HepG2 (cell line): ENCODE data around the gene C20orf141. TPM values are rescaled to one million over a fixed set of nuclear protein-coding genes. Genes with fewer than 3 reads are reported as not detected.

Source experiments
- ATF7 ChIP-seq, 2 experiments: fragments of 450-650 bp in 1 of 2; sonication (generic) in 1 of 2; formaldehyde crosslinking in 1 of 2; IDR thresholded peaks; 2 replicates each; pipeline versions ENCODE4 v1.4.0 to v1.6.1; 2016 to 2020; ENCODE audit warnings: antibody characterized with exemption in 1 of 2, mild to moderate bottlenecking in 1 of 2, missing genetic modification reagents in 1 of 2
- BCLAF1 ChIP-seq: fragments of 450-650 bp; IDR thresholded peaks from 2 replicates; pipeline ENCODE4 v1.6.1; 2017; ENCODE audit warnings: mild to moderate bottlenecking
- BORCS8-MEF2B ChIP-seq: sonication (generic); formaldehyde crosslinking; IDR thresholded peaks from 2 replicates; pipeline ENCODE4 v1.8.0; 2022; ENCODE audit warnings: mild to moderate bottlenecking, missing genetic modification reagents
- CREM ChIP-seq, 2 experiments: sonication (generic) in 1 of 2; formaldehyde crosslinking in 1 of 2; IDR thresholded peaks; 2 replicates each; pipeline versions ENCODE4 v1.4.0 to v1.6.1; 2016 to 2020; ENCODE audit warnings: antibody characterized with exemption in 1 of 2, mild to moderate bottlenecking in 1 of 2, missing genetic modification reagents in 1 of 2
- GATAD1 ChIP-seq: IDR thresholded peaks from 2 replicates; pipeline ENCODE4 v1.6.1; 2016; ENCODE audit warnings: missing genetic modification reagents, missing compliant biosample characterization
- HNF1A ChIP-seq, 2 experiments: sonication (generic) in 1 of 2; formaldehyde crosslinking in 1 of 2; IDR thresholded peaks; 2 replicates each; pipeline versions ENCODE4 v1.4.0 to v1.6.1; 2016 to 2020; ENCODE audit warnings: borderline replicate concordance in 1 of 2, low read depth in 1 of 2, mild to moderate bottlenecking in 1 of 2, missing genetic modification reagents in 1 of 2
- KDM5B ChIP-seq: sonication (generic); formaldehyde crosslinking; IDR thresholded peaks from 2 replicates; pipeline ENCODE4 v1.4.0; 2020; ENCODE audit warnings: missing genetic modification reagents, mild to moderate bottlenecking, borderline replicate concordance
- KLF16 ChIP-seq, 2 experiments: sonication (generic) in 1 of 2; formaldehyde crosslinking in 1 of 2; IDR thresholded peaks; 2 replicates each; pipeline versions ENCODE4 v1.6.1 to v1.8.0; 2016 to 2023; ENCODE audit warnings: missing genetic modification reagents in 2 of 2, missing compliant biosample characterization in 1 of 2
- NFE2L2 ChIP-seq: fragments of 150-350 bp; IDR thresholded peaks from 2 replicates; pipeline ENCODE4 v1.6.1; 2014; ENCODE audit warnings: low read length
- RARG ChIP-seq: sonication (generic); formaldehyde crosslinking; IDR thresholded peaks from 2 replicates; pipeline ENCODE4 v1.4.0; 2020; ENCODE audit warnings: low read depth, mild to moderate bottlenecking, missing genetic modification reagents
- TOPORS ChIP-seq: sonication (generic); formaldehyde crosslinking; IDR thresholded peaks from 2 replicates; pipeline ENCODE4 v1.8.0; 2023; ENCODE audit warnings: mild to moderate bottlenecking, missing genetic modification reagents
- ZBED4 ChIP-seq: sonication (generic); formaldehyde crosslinking; IDR thresholded peaks from 2 replicates; pipeline ENCODE4 v1.4.0; 2020; ENCODE audit warnings: missing genetic modification reagents, borderline replicate concordance
- ZFP1 ChIP-seq: IDR thresholded peaks from 2 replicates; pipeline ENCODE4 v1.6.1; 2016
- ZNF225 ChIP-seq: sonication (generic); formaldehyde crosslinking; IDR thresholded peaks from 2 replicates; pipeline ENCODE4 v1.4.0; 2020; ENCODE audit warnings: mild to moderate bottlenecking, missing genetic modification reagents
- ZNF235 ChIP-seq: sonication (generic); formaldehyde crosslinking; IDR thresholded peaks from 2 replicates; pipeline ENCODE4 v1.8.1; 2023; ENCODE audit warnings: mild to moderate bottlenecking, missing genetic modification reagents, borderline replicate concordance
- ZNF567 ChIP-seq: sonication (generic); formaldehyde crosslinking; IDR thresholded peaks from 2 replicates; pipeline ENCODE4 v1.8.1; 2023; ENCODE audit warnings: mild to moderate bottlenecking, missing genetic modification reagents, borderline replicate concordance
- polyA plus RNA-seq, 8 experiments: library from polyadenylated mRNA; depleted of rRNA in 3 of 8; stranded (reverse) in 7 of 8; unstranded in 1 of 8; fragments of >200 nt; fragmentation: Illumina TruSeq in 4 of 8; extraction: Trizol in 4 of 8; gene quantifications; 2 replicates each; pipeline versions ENCODE4 v1.2.1 to v1.2.3, GENCODE V29; 2011 to 2016; ENCODE audit warnings: low read depth in 4 of 8, missing spikeins in 1 of 8, mixed read lengths in 1 of 8; ENCODE audit not compliant: insufficient read depth in 1 of 8
- total RNA-seq, 5 experiments: library from RNA; depleted of rRNA; stranded (reverse); fragments of >200 nt; fragmentation: Illumina TruSeq; extraction: Trizol; gene quantifications; 2 replicates each; pipeline ENCODE4 v1.2.3, GENCODE V29; 2016; ENCODE audit warnings: low read depth in 1 of 5

C20orf141 gene
- total and polyA plus RNA-seq, 2 of the 13 experiments (the other 11 are each of a cell fraction or from before 2014, with no cell fraction given): not detected

- TF ChIP-seq HNF1A (IDR thresholded peaks at IDR 0.05; ENCODE audit: low read depth) (no peak), HNF1A (CRISPR knock-in tag; IDR thresholded peaks at IDR 0.05; ENCODE audit: borderline replicate concordance) (no peak), ZNF567 (0 out of 2 replicates have a peak, but pooled peaks have one; percentile 11), ATF7 (IDR thresholded peaks at IDR 0.05) (no peak), ATF7 (CRISPR knock-in tag; IDR thresholded peaks at IDR 0.05) (no peak), GATAD1 (no peak), TOPORS (CRISPR knock-in tag) (0 out of 2 replicates have a peak, but pooled peaks have one; percentile 3), CREM (IDR thresholded peaks at IDR 0.05) (0 out of 2 replicates have a peak, but pooled peaks have one; percentile 16), CREM (CRISPR knock-in tag; IDR thresholded peaks at IDR 0.05) (no peak), NFE2L2 (no peak), BORCS8-MEF2B (CRISPR knock-in tag) (no peak), ZFP1 (CRISPR knock-in tag) (no peak), BCLAF1 (no peak), KDM5B (CRISPR knock-in tag) (no peak), ZBED4 (CRISPR knock-in tag) (no peak), RARG (CRISPR knock-in tag) (no peak), ZNF235 (CRISPR knock-in tag) (0 out of 2 replicates have a peak, but pooled peaks have one; percentile 36), KLF16 (CRISPR knock-in tag; IDR thresholded peaks at IDR 0.05) (no peak; a peak in 1 of 4 replicates), ZNF225 (CRISPR knock-in tag) (no peak)
Observed at GRCh38 chr20:2840967-2841531, 26.3 kb downstream of the C20orf141 start (continued).
